ENCODE data around the gene HOXD4.

The HOXD4 gene

GRCh38 chr2:176158855-176159662, 7.7 kb downstream of the HOXD4 start:
- no peak for DNase-seq

- DNase-seq: no peak
Observed at GRCh38 chr2:176159663-176160250, 8.4 kb downstream of the HOXD4 start.

- no peak for DNase-seq
Observed at GRCh38 chr2:176160251-176160985, 9.1 kb downstream of the HOXD4 start.

- DNase-seq: no peak
Observed at GRCh38 chr2:176160986-176161824, 9.9 kb downstream of the HOXD4 start.

- DNase-seq: no peak
Observed at GRCh38 chr2:176161825-176162626, 10.7 kb downstream of the HOXD4 start.

- DNase-seq: no peak
Observed at GRCh38 chr2:176162911-176163671, 11.7 kb downstream of the HOXD4 start.

- no peak for DNase-seq
Observed at GRCh38 chr2:176163672-176164056, 12.3 kb downstream of the HOXD4 start.

GRCh38 chr2:176164201-176164600, 12.9 kb downstream of the HOXD4 start:
- no peak for DNase-seq

GRCh38 chr2:176164611-176165369, 13.4 kb downstream of the HOXD4 start:
- no peak for DNase-seq

GRCh38 chr2:176165370-176166050, 14.2 kb downstream of the HOXD4 start:
- DNase-seq: no peak

GRCh38 chr2:176166272-176166671, 14.9 kb downstream of the HOXD4 start:
- DNase-seq: no peak

GRCh38 chr2:176167398-176167797, 16.0 kb downstream of the HOXD4 start:
- DNase-seq: no peak

- no peak for DNase-seq
Observed at GRCh38 chr2:176169181-176169580, 17.8 kb downstream of the HOXD4 start.

GRCh38 chr2:176169711-176170110, 18.4 kb downstream of the HOXD4 start:
- DNase-seq: no peak

- no peak for DNase-seq
Observed at GRCh38 chr2:176170602-176171305, 19.4 kb downstream of the HOXD4 start.

- no peak for DNase-seq
Observed at GRCh38 chr2:176171351-176172006, 20.1 kb downstream of the HOXD4 start.

- DNase-seq: no peak
Observed at GRCh38 chr2:176172007-176172894, 20.9 kb downstream of the HOXD4 start.
